ENCODE measurements around the gene SYT2.
"Not testable (repeated sequence)": the region's sequence is repeated elsewhere in the genome, so short reads cannot be mapped to it uniquely, and the experiment has no call there.

The SYT2 gene

GRCh38 chr1:202638019-202638700, 72.1 kb downstream of the SYT2 start:
- Mint-ChIP-seq H3K4me1 (peaks cover 5% of the 10 kb centered on the region), H3K9me3 (no peaks in the 10 kb centered on the region), H3K36me3 (no peaks in the 10 kb centered on the region), H3K27ac (no peak overlapping the region), H3K4me3 (no peak overlapping the region), H3K27me3 (peaks cover 93% of the 10 kb centered on the region)
- DNase-seq: no peak
- CTCF ChIA-PET: no interaction called here

DNA sequence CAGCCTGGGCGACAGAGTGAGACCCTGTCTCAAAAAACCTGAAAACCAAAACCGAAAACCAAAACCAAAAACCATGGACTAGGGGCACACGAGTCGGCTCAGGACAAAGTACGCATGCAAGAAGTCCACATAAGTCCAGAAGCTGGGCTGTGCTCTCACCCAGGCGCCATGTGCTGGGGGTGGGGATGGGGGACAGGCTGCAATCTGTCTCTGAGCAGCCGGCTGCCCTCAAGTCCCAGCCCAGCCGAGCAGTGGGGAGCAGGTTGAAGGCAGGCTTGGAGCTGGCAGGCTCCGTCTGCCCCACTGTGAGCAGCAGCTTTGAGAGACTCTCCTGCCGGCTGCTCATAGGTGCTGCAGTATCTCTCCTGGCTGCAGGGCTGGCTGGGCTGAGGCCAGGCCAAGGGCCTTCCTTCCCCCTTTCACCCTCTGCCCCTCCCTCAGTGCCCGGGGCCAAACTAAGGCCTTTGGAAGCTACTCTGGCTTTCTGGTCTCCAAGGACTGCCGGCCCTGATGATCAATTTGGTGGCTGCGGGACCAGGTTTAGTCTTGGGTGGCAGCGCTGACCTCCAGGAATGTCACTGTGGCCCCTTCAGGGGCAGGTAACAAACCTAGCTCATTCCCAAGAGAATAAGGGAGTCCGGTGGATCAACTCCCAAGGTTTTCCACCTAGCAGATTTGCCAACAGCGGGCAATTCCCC, 72.8 kb downstream of the SYT2 start:
- H3K4me3 Mint-ChIP-seq, H3K4me1 Mint-ChIP-seq, H3K36me3 Mint-ChIP-seq, DNase-seq, CTCF ChIA-PET, H3K27ac Mint-ChIP-seq, H3K9me3 Mint-ChIP-seq: not testable (repeated sequence)
- peaks cover 93% of the 10 kb centered on the region for H3K27me3 Mint-ChIP-seq

DNA sequence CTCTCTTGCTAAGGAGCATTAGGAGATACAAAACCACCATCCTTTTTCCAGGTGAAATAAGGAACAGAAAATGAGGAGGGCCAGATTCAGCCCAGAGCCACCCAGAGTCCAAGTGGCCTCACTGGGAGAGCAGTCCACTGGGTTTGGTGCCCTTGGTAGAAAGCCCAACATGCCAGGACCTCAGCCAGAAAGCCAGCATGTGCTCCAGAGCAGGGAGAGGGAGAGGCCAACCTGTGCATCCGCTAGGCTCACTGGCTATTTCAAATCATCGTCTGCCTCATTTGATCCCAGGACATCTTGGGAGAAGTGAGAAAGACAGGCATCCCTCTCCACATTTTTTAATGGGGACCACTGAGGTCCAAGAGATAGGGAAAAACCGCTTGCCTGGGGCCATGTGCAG, 74.1 kb downstream of the SYT2 start:
- DNase-seq, H3K9me3 Mint-ChIP-seq, H3K4me1 Mint-ChIP-seq, H3K36me3 Mint-ChIP-seq, H3K4me3 Mint-ChIP-seq, CTCF ChIA-PET, H3K27ac Mint-ChIP-seq: not testable (repeated sequence)
- H3K27me3 Mint-ChIP-seq: peaks cover 93% of the 10 kb centered on the region

DNA sequence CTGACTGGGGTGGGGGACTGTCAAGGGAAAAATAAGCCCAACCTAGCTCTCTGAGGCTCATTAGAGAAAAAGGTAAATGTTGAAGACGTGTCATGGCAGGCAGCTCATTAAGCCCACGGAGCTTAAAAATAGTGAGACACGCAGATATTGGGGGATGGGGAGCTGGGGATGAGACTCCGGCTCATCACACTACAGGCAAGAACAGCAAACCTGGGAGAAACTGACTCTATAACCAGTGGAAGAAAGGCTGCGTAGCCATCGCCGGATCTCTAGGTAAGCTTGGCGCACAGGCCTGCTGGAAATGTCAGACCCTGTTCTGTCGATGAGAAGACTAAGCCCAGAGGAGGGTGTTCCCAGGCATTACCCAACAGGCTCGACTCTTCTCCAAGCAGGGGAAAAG, 78.0 kb downstream of the SYT2 start:
- no peak overlapping the region for H3K27ac Mint-ChIP-seq
- no peaks in the 10 kb centered on the region for H3K9me3 Mint-ChIP-seq
- no peaks in the 10 kb centered on the region for H3K36me3 Mint-ChIP-seq
- H3K4me1 Mint-ChIP-seq: peaks cover 29% of the 10 kb centered on the region
- H3K27me3 Mint-ChIP-seq: peaks cover 76% of the 10 kb centered on the region
- DNase-seq: no peak
- H3K4me3 Mint-ChIP-seq: no peak overlapping the region
- CTCF ChIA-PET: interaction anchor here (2.4 kb wide), 1 partner anchor 87 kb away, joined by 6 read pairs; no protein-coding TSS in a partner anchor

GRCh38 chr1:202631076-202631923, 79.0 kb downstream of the SYT2 start:
- H3K4me1 Mint-ChIP-seq: peaks cover 29% of the 10 kb centered on the region
- no peak overlapping the region for H3K4me3 Mint-ChIP-seq
- no peaks in the 10 kb centered on the region for H3K9me3 Mint-ChIP-seq
- H3K36me3 Mint-ChIP-seq: no peaks in the 10 kb centered on the region
- no peak overlapping the region for H3K27ac Mint-ChIP-seq
- DNase-seq: no peak
- CTCF ChIA-PET: interaction anchor here (2.4 kb wide), 1 partner anchor 88 kb away, joined by 6 read pairs; no protein-coding TSS in a partner anchor
- peaks cover 69% of the 10 kb centered on the region for H3K27me3 Mint-ChIP-seq

DNA sequence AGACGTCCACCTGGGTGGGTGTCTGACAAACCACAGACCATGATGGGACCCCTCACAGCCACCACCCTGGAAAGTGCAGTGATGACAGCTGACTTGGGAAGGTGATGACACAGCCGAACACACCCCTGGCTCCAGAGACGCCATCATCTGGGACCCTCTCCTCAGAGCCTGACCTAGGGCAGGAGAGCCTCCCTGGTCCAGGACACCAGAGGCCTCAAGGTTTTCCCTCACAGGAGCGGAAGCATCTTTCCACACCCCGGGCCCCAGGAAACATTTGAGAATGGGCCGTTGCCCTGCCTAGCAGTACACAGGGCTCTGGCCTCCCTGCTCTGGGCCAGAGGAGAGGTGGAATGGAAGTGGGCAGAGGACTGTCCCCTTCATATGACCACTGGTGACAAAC, 79.7 kb downstream of the SYT2 start:
- CTCF ChIA-PET: interaction anchor here (0.5 kb wide), 1 partner anchor 377 kb away, joined by 3 read pairs; no protein-coding TSS in a partner anchor
- DNase-seq: no peak
- Mint-ChIP-seq H3K27ac (no peak overlapping the region), H3K4me3 (no peak overlapping the region), H3K27me3 (peaks cover 62% of the 10 kb centered on the region), H3K36me3 (no peaks in the 10 kb centered on the region), H3K4me1 (peaks cover 29% of the 10 kb centered on the region), H3K9me3 (no peaks in the 10 kb centered on the region)

DNA sequence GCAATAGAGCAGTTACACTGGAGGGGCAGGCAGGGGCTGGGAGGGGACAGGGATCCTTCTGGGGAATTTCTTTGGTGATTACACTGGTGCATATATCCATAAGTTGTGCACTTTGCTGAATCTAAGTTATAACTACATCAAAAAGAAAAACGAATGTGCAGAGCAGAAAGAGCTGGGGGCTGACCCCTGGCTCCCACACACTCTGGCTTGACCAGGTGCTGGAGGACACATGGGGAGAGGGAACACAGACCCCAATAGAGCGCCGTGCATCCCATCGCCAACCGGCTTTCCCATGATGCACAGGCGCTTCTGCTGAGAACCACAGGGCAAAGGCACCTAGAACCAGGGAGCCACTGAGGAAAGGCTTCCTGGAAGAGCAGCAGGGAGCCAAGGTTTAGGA, 80.2 kb downstream of the SYT2 start:
- CTCF ChIA-PET: interaction anchor here (0.5 to 1.1 kb wide), 2 partner anchors 131 to 378 kb away, joined by 3 read pairs; no protein-coding TSS in a partner anchor
- H3K36me3 Mint-ChIP-seq, DNase-seq, H3K4me3 Mint-ChIP-seq, H3K9me3 Mint-ChIP-seq: not testable (repeated sequence)
- peak overlapping the region; percentile 58 for H3K27ac Mint-ChIP-seq
- peaks cover 29% of the 10 kb centered on the region for H3K4me1 Mint-ChIP-seq
- H3K27me3 Mint-ChIP-seq: peaks cover 57% of the 10 kb centered on the region

DNA sequence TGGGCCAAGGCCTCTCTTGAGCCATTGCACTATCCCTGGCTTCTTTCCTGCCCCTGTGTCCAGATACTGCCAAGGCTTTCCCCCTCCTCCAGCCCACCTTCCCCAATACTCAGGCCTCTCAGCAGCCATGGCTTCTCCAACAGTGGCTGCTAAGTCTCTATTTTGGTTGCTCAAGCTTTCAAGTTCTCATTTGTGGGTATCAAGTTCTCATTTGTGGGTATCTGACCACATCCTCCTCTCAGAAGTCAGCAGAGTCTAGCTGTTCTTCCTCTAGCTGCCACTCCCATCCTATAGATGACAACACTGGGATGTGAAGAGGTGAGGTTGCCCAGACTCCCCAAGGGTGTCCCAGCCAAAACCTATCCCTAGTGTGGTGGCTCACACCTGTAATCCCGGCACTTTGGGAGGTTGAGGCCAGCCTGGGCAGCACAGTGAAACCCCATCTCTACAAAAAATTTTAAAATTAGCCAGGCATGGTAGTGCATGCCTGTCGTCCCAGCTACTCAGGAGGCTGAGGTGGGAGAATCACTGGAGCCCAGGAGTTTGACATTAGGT, 80.9 kb downstream of the SYT2 start:
- peaks cover 29% of the 10 kb centered on the region for H3K4me1 Mint-ChIP-seq
- DNase-seq: peak; percentile 59
- not testable (repeated sequence) for H3K9me3 Mint-ChIP-seq, H3K36me3 Mint-ChIP-seq
- CTCF ChIA-PET: interaction anchor here (1.0 to 1.1 kb wide), 2 partner anchors 63 to 131 kb away, joined by 3 read pairs; no protein-coding TSS in a partner anchor
- peak overlapping the region; percentile 0 for H3K4me3 Mint-ChIP-seq
- H3K27ac Mint-ChIP-seq: peak overlapping the region; percentile 21
- peaks cover 54% of the 10 kb centered on the region for H3K27me3 Mint-ChIP-seq

DNA sequence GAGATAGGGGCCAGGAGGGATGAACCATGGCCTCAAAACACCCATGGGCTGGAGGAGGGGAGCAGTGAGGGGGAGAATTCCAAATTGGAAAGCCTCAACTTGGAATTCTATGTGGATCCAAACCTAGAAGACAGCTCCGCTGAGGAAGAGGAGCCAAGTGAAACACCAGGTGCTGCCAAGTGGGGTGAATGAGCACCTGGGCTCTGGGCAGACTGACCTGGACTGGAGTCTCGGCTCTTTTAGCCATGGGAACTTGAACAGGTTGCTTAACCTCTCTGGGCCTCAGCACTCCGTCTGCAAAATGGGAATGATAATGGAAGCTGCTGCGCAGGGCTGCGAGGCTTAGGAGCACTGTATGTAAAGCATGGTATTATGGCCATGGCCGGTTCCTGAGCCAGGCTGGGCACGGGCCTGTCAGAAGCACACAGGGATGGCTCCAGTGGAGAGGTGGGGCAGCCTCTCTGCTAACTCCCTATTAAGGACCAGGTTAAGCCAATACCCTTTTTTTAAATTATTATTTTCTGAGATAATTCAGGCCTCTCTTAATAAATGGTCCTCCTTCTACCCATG, 81.5 kb downstream of the SYT2 start:
- Mint-ChIP-seq H3K9me3 (no peaks in the 10 kb centered on the region), H3K4me3 (peak overlapping the region; percentile 0), H3K4me1 (peaks cover 29% of the 10 kb centered on the region), H3K27me3 (peaks cover 50% of the 10 kb centered on the region), H3K27ac (peak overlapping the region; percentile 21), H3K36me3 (no peaks in the 10 kb centered on the region)
- no peak for DNase-seq
- CTCF ChIA-PET: interaction anchor here (0.8 to 1.0 kb wide), 2 partner anchors 28 to 64 kb away, joined by 3 read pairs; no protein-coding TSS in a partner anchor

- H3K9me3 Mint-ChIP-seq: no peaks in the 10 kb centered on the region
- no peak overlapping the region for H3K27ac Mint-ChIP-seq
- H3K27me3 Mint-ChIP-seq: peaks cover 50% of the 10 kb centered on the region
- peaks cover 29% of the 10 kb centered on the region for H3K4me1 Mint-ChIP-seq
- CTCF ChIA-PET: interaction anchor here (0.8 kb wide), 1 partner anchor 28 kb away, joined by 3 read pairs; no protein-coding TSS in a partner anchor
- H3K36me3 Mint-ChIP-seq: no peaks in the 10 kb centered on the region
- no peak overlapping the region for H3K4me3 Mint-ChIP-seq
- DNase-seq: no peak
Measured at GRCh38 chr1:202627841-202628565, 82.3 kb downstream of the SYT2 start.

DNA sequence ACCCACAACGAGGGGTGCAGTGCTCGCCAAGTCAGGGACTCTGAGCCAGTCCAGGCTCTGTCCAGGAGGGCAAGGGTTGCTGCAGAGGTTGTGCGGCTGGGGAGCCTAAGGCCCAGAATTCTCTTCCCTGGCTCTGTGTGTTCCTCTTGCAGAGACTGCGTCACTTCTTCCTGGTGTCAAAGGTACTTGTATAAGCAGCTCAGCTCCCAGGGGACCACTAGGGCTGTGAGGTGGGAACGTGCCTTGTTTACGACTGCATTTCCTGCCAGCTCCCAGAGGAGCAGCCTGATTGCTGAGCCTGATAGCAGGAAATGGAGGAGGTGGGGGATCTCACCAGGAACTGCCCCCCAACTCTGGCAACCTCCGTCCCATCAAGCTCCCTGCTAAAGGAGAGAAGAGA, 83.2 kb downstream of the SYT2 start:
- CTCF ChIA-PET: interaction anchor here (1.3 to 2.2 kb wide), 3 partner anchors 11 to 90 kb away, joined by 3 to 5 read pairs (median 3); no protein-coding TSS in a partner anchor
- Mint-ChIP-seq H3K27me3 (peaks cover 50% of the 10 kb centered on the region), H3K4me1 (peaks cover 29% of the 10 kb centered on the region)
- not testable (repeated sequence) for H3K9me3 Mint-ChIP-seq, DNase-seq, H3K27ac Mint-ChIP-seq, H3K36me3 Mint-ChIP-seq, H3K4me3 Mint-ChIP-seq

DNA sequence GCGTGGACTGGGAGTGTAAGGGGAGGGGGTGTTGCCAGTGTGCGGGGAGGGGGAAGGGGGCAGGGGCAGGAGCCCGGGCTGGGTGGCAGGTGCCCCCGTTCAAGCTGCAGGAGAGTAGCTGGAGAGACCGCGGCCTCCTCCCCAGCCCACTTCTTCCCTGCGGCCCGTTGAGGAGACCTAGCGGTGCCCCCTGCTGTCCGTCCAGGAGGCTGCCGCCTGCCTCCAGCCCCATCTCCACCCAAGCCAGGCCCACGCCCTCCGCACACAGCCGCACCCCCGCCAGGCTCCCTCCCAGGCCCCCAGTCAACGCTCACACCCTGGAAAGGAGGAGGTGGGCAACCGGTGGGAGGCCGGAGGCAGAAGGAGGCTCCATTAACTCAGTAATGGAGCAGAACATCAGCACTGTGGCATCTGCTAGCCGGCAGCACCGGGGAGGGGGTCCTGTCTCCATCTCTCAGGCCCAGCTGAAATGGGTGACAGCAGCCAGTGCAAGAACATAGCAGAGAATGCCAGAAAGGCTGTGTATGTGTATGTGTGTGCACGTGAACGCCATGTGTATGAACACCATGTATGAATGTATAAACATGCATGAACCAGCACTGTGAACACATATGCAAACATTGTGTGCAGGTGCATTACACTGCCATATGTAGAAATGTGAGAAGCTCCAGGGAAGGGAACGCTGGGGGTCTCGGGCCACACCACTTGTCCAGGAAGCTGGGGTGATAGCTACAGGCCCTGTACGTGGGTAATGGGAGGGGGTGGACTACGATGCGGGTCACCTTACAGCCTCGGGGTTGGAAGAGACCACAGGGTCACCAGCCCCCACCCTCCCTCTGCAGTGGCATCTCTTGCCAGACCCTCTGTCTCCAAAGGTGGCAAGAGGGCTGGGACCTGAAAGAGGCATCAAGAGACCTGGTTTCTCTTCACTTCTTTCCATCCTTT, 84.6 kb downstream of the SYT2 start:
- Mint-ChIP-seq H3K36me3 (no peaks in the 10 kb centered on the region), H3K4me3 (no peak overlapping the region), H3K4me1 (peaks cover 26% of the 10 kb centered on the region), H3K27me3 (peaks cover 47% of the 10 kb centered on the region), H3K9me3 (no peaks in the 10 kb centered on the region), H3K27ac (no peak overlapping the region)
- CTCF ChIA-PET: interaction anchor here (0.8 to 2.2 kb wide), 6 partner anchors 9 to 234 kb away, joined by 3 to 5 read pairs (median 3); no protein-coding TSS in a partner anchor
- DNase-seq: peak; percentile 75

Measured in activated naive CD4-positive, alpha-beta T cell treated with anti-CD3 and anti-CD28 coated beads, Interleukin-2, amount 10 ng/mL, durations not matched to agents 7 days and 5 days (primary cell).